CD4-positive, alpha-beta T cell (primary cell): ENCODE measurements around the gene SYK. TPM values are rescaled to one million over a fixed set of nuclear protein-coding genes. Genes with fewer than 3 reads are reported as not detected.

Experiments
- ATAC-seq: fragments of 200-7000 bp; cut with Tn5 transposase; one replicate; pipeline ENCODE4 v1.10.0; 2022; ENCODE audit warnings: mild to moderate bottlenecking; ENCODE audit not compliant: poor library complexity
- CTCF ChIA-PET: fragments of 350-600 bp; sonication (Branson Sonifier 250); formaldehyde crosslinking; loops from one replicate; lab custom pipeline; 2021; ENCODE audit warnings: antibody characterized with exemption, inconsistent platforms; lab: Charles Lee
- POLR2A ChIA-PET: fragments of 350-600 bp; sonication (Branson Sonifier 250); formaldehyde crosslinking; loops from one replicate; lab custom pipeline; 2021; ENCODE audit warnings: antibody characterized with exemption, inconsistent platforms; lab: Charles Lee
- DNase-seq, 14 experiments: peaks; one replicate each; pipeline ENCODE4 v3.0.0-alpha.2; 2013 to 2020; ENCODE audit warnings: mixed read lengths in 2 of 14
- H3K27ac ChIP-seq, 2 donors: one replicate each; pipeline versions ENCODE4 v1.5.1 to v1.7.0; 2013; ENCODE audit warnings: low read length in 2 of 2, low read depth in 1 of 2, mild to moderate bottlenecking in 1 of 2
- H3K27me3 ChIP-seq, 2 experiments: 1 replicate in 1 of 2; 2 replicates in 1 of 2; pipeline versions ENCODE4 v1.6.1 to v1.7.0; 2013; ENCODE audit warnings: low read length in 2 of 2, control low read depth in 1 of 2, mild to moderate bottlenecking in 1 of 2, moderate library complexity in 1 of 2; ENCODE audit not compliant: insufficient read depth in 2 of 2, control insufficient read depth in 1 of 2
- H3K36me3 ChIP-seq: one replicate; pipeline ENCODE4 v1.6.1; 2013; ENCODE audit warnings: low read length, control low read depth; ENCODE audit not compliant: insufficient read depth
- H3K4me1 ChIP-seq: one replicate; pipeline ENCODE4 v1.6.1; 2013; ENCODE audit warnings: low read length, control low read depth; ENCODE audit not compliant: insufficient read depth
- H3K4me3 ChIP-seq: one replicate; pipeline ENCODE4 v1.5.1; 2013; ENCODE audit warnings: mild to moderate bottlenecking, low read length, moderate library complexity
- H3K9me3 ChIP-seq, 2 experiments: 1 replicate in 1 of 2; 2 replicates in 1 of 2; pipeline versions ENCODE4 v1.6.1 to v1.7.0; 2013; ENCODE audit warnings: low read length in 2 of 2, mild to moderate bottlenecking in 2 of 2, control low read depth in 1 of 2, moderate library complexity in 1 of 2; ENCODE audit not compliant: control insufficient read depth in 1 of 2, insufficient read depth in 1 of 2
- H3K27ac Mint-ChIP-seq: one replicate; pipeline ENCODE4 v1.8.0; 2020; ENCODE audit warnings: mixed read lengths
- H3K27me3 Mint-ChIP-seq: one replicate; pipeline ENCODE4 v1.8.0; 2021; ENCODE audit warnings: mixed read lengths
- H3K36me3 Mint-ChIP-seq: one replicate; pipeline ENCODE4 v1.8.0; 2021; ENCODE audit warnings: low read depth, mixed read lengths
- H3K4me1 Mint-ChIP-seq: one replicate; pipeline ENCODE4 v1.8.0; 2021; ENCODE audit warnings: low read depth, mixed read lengths
- H3K4me3 Mint-ChIP-seq: one replicate; pipeline ENCODE4 v1.8.0; 2020; ENCODE audit warnings: mild to moderate bottlenecking, mixed read lengths
- H3K9me3 Mint-ChIP-seq: one replicate; pipeline ENCODE4 v1.8.0; 2020; ENCODE audit warnings: mixed read lengths
- CTCF ChIP-seq: fragments of 200-600 bp; IDR thresholded peaks from one replicate; pipeline ENCODE4 v1.8.0; 2022; ENCODE audit warnings: antibody characterized with exemption, mild to moderate bottlenecking
- intact Hi-C, 2 experiments: fragments of 100-400 bp; cut with DNase I in 1 of 2; cut with micrococcal nuclease in 1 of 2; formaldehyde crosslinking; loops; one replicate each; pipeline versions ENCODE4 v1.15.1 to v1.9.0; 2023 to 2025; cut with DNase I, micrococcal nuclease
- total RNA-seq, 174 experiments: library from RNA in 2 of 174; stranded (reverse) in 2 of 174; gene quantifications; one replicate each; pipeline ENCODE4 v1.2.3 and lab custom pipeline; 2021 to 2026

SYK gene
- total RNA-seq, 2 experiments from 2014 or later = 1.1 to 1.2 TPM

DNA sequence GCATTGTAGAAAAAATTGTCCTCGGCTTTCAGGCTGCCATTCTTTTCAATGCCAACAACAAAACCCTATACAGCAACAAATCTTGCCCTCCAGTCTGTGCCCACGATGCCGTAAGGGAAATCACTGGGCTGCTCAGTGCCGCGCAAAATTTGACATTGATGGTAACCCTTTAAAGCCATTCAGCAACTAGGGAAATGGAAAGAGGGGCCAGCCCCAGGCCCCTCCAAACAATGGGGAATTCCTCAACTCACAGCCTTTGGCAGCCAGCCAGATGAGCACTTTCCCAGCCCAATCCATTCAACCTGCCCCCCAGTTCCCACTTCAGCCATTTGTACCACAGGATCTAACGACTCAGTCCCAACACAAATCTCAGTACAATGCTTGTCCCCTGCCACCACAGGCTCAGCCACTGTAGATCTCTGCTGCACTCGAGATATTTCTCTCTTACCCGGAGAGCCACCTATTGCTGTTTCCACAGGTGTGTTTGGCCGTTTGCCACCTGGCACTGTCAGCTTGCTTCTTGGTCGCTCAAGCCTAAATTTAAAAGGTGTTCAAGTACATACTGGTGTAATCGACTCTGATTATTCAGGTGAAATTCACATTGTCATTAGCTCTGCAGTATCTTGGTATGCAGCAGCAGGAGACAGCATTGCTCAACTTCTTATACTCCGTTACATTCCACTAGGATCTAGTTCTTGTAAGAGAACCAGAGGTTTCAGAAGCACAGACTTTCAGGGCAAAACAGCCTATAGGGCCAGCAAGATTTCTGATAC, 103.3 kb downstream of the SYK start:
- H3K36me3 ChIP-seq = no peaks in the 10 kb centered on the region
- DNase-seq (no peak), ATAC-seq (no peak)
- POLR2A ChIA-PET = no interaction called here
- Mint-ChIP-seq H3K27ac (no peak overlapping the region), H3K27me3 (no peaks in the 10 kb centered on the region), H3K9me3 (no peaks in the 10 kb centered on the region), H3K4me3 (no peak overlapping the region), H3K36me3 (no peaks in the 10 kb centered on the region), H3K4me1 (no peaks in the 10 kb centered on the region)
- H3K4me3 ChIP-seq = no peak overlapping the region
- H3K27ac ChIP-seq = no peak overlapping the region
- H3K4me1 ChIP-seq = no peaks in the 10 kb centered on the region
- intact Hi-C loops = no loop called here
- no peak for TF ChIP-seq CTCF
- H3K9me3 ChIP-seq = peaks cover 0 to 7% of the 10 kb centered on the region in 2 experiments
- no peaks in the 10 kb centered on the region for H3K27me3 ChIP-seq
- CTCF ChIA-PET = no interaction called here

DNA sequence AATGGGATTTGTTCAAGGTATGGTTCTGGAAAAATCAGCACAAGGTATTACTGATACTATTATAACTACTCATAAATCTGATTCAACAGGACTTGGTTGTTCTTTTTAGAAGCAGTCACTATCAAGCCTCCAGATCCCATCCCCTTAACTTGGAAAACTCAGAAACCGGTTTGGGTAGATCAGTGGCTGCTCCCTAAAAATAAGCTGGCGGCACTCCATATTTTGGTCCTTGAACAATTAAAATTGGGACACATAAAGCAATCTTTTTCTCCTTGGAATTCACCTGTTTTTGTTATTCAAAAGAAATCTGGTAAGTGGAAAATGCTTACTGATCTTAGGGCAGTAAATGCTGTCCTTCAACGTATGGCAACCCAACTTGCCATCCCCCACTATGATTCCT, 104.2 kb downstream of the SYK start:
- Histone ChIP-seq H3K36me3 (no peaks in the 10 kb centered on the region), H3K9me3 (peaks cover 0 to 7% of the 10 kb centered on the region in 2 experiments), H3K27ac (no peak overlapping the region), H3K4me3 (no peak overlapping the region), H3K27me3 (no peaks in the 10 kb centered on the region), H3K4me1 (no peaks in the 10 kb centered on the region)
- no peak for ATAC-seq
- DNase-seq = no peak
- H3K27me3 Mint-ChIP-seq = no peaks in the 10 kb centered on the region
- no peak overlapping the region for H3K4me3 Mint-ChIP-seq
- TF ChIP-seq CTCF = no peak
- CTCF ChIA-PET = no interaction called here
- POLR2A ChIA-PET = no interaction called here
- intact Hi-C loops = no loop called here
- no peaks in the 10 kb centered on the region for H3K36me3 Mint-ChIP-seq
- H3K9me3 Mint-ChIP-seq = no peaks in the 10 kb centered on the region
- no peak overlapping the region for H3K27ac Mint-ChIP-seq
- no peaks in the 10 kb centered on the region for H3K4me1 Mint-ChIP-seq

DNA sequence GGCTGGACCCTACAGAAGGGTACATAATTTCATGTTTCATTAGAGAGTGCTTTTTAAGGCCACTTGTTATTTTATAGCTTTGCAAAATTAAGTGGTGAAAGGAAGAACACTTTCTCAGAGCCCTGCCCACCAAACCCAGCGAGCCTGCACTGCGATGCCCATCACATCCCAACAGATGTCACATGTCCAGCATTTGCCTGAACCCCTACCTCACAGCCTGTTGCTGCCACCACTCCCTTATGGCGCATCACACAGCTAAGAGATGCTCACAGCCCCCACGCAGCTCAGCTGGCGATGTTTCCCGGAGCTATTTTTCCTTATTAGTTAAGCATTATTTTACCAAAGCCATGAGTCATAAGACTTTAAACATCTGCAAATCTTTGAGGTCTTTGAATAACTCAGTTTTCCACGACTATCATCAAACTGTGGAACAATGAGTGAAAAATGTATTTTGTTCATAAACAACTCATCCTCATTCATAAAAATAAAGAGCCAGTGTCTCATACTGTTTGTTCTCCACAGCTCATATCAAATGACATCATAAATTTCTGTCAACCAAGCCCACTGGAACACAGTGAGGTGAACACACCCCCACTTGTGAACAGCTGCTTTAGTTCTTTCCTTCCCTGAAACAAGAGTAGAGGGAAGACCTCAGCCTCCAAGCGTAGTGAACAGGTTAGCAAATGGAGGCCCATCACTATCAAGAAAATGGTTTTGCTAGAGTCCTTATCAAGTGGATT, 104.9 kb downstream of the SYK start:
- no peak overlapping the region for H3K27ac Mint-ChIP-seq
- Histone ChIP-seq H3K27me3 (no peaks in the 10 kb centered on the region), H3K4me3 (no peak overlapping the region), H3K36me3 (no peaks in the 10 kb centered on the region), H3K9me3 (peaks cover 0 to 7% of the 10 kb centered on the region in 2 experiments), H3K4me1 (no peaks in the 10 kb centered on the region), H3K27ac (no peak overlapping the region)
- no peak for TF ChIP-seq CTCF
- no peaks in the 10 kb centered on the region for H3K9me3 Mint-ChIP-seq
- ChIA-PET CTCF (no interaction called here), POLR2A (no interaction called here)
- no peaks in the 10 kb centered on the region for H3K36me3 Mint-ChIP-seq
- H3K4me1 Mint-ChIP-seq = no peaks in the 10 kb centered on the region
- no peak overlapping the region for H3K4me3 Mint-ChIP-seq
- DNase-seq (no peak), ATAC-seq (no peak)
- H3K27me3 Mint-ChIP-seq = no peaks in the 10 kb centered on the region
- intact Hi-C loops = no loop called here
